NCI-H82 (cell line): ENCODE results near the gene TIMM50.

ENCODE experiments used
- DNase-seq: peaks from one replicate; lab custom pipeline; 2025; lab: John Stamatoyannopoulos, UW

Gene TIMM50

DNA sequence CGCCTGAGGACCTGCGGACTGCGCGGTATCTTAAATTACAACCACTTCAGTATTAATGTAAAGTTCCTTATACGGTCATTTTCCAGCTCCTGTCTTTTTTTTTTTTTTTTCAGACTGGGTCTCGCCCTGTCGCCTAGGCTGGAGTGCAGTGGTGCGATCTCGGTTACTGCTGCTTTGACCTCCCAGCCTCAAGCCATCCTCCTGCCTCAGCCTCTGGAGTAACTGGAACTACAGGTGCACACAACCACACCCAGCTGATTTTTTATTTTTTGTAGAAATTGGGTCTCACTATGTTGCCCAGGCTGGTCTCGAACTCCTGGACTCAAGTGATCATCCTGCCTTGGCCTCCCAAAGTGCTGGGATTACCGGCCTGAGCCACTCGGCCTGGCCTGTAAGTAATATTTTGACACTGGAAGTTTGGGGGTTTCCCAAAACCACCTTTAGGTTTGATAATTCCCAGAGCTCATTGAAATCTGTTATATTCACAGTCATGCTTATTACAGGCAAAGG, 52.4 kb downstream of the TIMM50 start:
- no peak for DNase-seq

DNA sequence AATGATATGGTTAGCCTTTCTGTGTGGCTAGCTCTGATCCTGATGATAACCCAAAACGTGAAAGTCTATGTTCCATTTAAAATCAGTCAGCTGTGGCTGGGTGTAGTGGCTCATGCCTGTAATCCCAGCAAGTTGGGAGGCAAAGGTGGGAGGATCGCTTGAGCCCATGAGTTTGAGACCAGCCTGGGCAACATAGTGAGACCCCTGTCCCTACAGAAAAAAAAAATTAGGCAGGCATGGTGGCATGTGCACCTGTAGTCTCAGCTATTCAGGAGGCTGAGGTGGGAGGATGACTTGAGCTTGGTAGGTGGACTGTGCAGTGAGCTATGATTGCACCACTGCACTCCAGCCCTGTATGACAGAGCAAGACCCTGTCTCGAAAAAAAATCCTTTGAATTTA, 53.2 kb downstream of the TIMM50 start:
- no peak for DNase-seq

DNA sequence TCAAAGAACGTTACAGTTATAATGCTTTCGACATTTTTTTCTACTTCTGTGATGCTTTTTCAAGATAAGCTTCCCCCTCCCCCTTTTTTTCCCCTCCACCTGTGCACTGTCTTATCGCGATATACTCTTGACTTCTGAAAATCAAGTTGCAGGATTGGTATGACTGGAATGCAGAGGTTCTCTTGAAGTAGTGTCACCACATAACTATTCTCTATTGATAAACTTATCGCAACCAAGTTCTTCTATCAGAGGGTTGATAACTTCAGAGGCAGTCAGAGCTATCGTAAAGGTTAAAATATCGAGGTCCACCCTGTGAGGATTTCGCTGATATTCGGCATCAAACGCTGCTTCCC, 58.5 kb downstream of the TIMM50 start:
- no peak for DNase-seq

DNA sequence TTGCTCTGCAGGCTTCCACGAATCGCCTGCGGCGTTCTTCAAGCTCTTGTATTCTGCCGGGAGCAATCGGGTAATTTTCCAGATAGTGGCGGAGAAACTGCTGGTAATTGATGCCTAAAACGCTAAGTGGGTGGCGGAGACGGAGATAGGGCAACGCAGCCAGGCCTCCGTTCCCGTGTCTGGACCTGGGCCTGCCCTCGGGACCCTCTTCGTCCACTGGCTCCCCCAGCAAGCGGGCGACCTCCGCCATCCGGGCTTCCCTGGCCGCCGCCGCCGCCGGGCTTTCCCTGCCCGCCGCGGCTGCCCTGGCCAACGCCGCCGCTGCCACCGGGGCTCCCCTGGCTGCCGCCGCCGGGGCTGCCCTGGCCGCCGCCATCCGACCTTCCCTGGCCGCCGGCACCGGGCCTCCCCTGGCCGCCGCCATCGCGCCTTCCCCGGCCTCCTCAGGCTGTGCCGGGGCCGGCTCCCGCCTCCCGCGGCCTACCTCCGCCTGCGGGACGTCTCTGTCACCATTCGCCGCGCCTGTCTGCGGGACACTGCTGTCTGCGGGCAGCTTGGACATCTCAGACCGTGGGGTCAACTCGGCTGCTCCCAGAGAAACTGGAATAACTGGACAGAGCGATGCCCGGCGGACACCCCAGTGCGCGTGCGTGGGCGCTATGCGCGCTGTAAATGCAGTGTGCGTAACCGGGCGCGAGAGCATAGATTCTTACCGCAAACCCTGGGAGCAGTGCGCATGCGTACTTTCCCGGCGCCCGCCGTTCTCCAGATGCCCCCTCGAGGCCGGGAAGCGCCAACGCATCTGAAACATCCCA, 59.1 kb downstream of the TIMM50 start, which contains the start of gene EID2:
Gene EID2, minus strand, starts transcription at position 644 of the 815 bp plus-strand sequence. Its CDS starts 82 bp downstream, at position 562.
- DNase-seq = peak; percentile 98

DNA sequence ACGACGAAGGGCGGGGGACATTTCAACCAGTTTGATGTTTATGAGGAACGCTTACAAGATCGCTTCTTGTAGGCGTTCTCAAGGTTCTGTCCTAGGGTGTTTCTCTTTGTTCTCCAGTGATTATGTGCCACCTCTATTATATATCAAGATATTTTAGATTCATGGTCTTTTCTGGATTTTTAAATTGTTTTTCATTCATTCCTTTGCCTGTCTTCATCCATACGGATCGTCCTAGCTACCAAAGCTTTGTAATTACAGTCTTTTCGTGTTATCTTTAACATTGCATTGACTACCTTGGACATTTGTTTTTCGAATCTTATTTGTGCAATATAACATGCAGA, 59.7 kb downstream of the TIMM50 start:
- no peak for DNase-seq
